GM19023 (cell line): ENCODE data around the gene CCL19.

Experiments used
- ATAC-seq: cut with Tn5 transposase; IDR thresholded peaks from one replicate; pipeline ENCODE4 v1.9.1; 2021; ENCODE audit warnings: mild to moderate bottlenecking, moderate library complexity; ENCODE audit not compliant: unreplicated experiment

CCL19 gene

GRCh38 chr9:34642679-34643078, 48.4 kb downstream of the CCL19 start:
- no peak for ATAC-seq
